HT-29 (cell line): Measurements from ENCODE around the gene IFIT2. TPM values are rescaled to one million over a fixed set of nuclear protein-coding genes. Genes with fewer than 3 reads are reported as not detected.
A peak's percentile ranks its signal among the peaks of the same experiment; 100 is the strongest.
"Not testable (repeated sequence)": the region's sequence is repeated elsewhere in the genome, so short reads cannot be mapped to it uniquely, and the experiment has no call there.

Source experiments
- DNase-seq: peaks from one replicate; pipeline ENCODE4 v3.0.0-alpha.2; 2015; ENCODE audit warnings: low spot score
- total RNA-seq: library from RNA; depleted of rRNA; stranded (reverse); fragments of >200 nt; shearing (Covaris generic); gene quantifications from 2 replicates; pipeline ENCODE4 v1.2.3, GENCODE V29; 2014; rRNA removed

IFIT2 gene
- total RNA-seq, result 1.7 and 4.0 TPM in 2 replicates

GRCh38 chr10:89301721-89302445 lies at the start of gene IFIT2:
TSS of gene IFIT2 (plus strand) at chr10:89302046. CDS start at chr10:89302124, 78 bp downstream.
- DNase-seq, result peak; percentile 50

- DNase-seq, result no peak
Observed at GRCh38 chr10:89252225-89252585, 49.6 kb upstream of the IFIT2 start.

GRCh38 chr10:89255091-89255579 lies 46.7 kb upstream of the IFIT2 start:
- DNase-seq, result not testable (repeated sequence)

DNA sequence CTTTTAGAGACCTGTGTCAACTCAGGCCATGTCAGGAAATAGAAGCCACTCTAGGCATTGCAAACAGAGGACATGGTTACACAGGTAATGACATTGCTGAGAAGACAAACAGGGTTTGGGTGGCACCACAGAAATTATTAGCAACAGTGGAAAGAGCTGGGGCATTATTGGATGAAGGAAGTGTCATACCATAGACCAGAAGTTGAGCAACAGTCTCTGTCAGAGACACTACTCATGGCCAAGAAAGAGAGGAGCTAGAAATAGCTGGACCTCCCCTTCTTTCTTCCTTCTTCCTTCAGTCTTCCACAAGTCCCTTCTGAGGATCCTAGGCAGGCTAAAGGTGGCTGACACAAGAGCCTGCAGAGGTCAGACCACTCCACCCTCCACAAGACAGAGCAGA lies 46.1 kb upstream of the IFIT2 start:
- DNase-seq, result no peak

GRCh38 chr10:89256340-89256739 lies 45.5 kb upstream of the IFIT2 start:
- no peak for DNase-seq

GRCh38 chr10:89256962-89257361 lies 44.9 kb upstream of the IFIT2 start:
- DNase-seq, result no peak

DNA sequence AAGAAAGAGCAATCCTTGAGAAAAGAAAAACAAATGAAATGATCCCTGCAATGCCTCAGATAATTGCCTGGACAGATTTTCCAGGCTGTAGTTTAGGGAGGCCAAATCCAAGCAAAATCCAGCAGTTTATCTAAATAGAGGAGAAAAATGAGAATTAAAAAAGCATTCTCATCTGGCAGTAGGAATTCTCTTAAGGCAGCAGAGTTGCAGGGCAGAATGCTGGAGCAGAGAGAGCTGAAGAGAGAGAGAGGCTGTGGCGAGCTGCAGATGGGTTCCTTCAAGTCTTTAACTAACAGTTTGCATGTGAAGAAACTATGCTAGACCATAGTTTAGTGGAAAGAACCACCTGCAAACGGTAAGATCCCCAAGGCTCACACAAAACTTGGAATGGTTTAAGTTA lies 44.3 kb upstream of the IFIT2 start:
- DNase-seq, result no peak

DNA sequence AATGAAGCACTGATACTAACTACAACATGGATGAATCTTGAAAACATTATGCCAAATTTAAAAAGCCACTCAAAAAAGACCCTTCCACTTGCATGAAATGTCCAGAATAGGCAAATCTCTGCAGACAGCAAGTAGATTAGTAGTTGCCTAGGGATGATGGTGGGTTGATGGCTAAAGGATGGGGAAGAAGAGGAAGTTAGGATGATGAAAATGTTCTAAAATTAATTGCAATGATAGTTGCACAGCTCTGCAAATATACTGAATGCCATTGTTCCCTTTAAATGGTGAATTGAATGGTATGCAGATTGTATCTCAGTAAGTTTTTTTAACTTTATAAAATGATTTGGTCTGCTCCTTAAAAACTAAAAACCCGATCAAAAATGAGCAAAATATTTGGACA lies 43.0 kb upstream of the IFIT2 start:
- DNase-seq, result no peak

DNA sequence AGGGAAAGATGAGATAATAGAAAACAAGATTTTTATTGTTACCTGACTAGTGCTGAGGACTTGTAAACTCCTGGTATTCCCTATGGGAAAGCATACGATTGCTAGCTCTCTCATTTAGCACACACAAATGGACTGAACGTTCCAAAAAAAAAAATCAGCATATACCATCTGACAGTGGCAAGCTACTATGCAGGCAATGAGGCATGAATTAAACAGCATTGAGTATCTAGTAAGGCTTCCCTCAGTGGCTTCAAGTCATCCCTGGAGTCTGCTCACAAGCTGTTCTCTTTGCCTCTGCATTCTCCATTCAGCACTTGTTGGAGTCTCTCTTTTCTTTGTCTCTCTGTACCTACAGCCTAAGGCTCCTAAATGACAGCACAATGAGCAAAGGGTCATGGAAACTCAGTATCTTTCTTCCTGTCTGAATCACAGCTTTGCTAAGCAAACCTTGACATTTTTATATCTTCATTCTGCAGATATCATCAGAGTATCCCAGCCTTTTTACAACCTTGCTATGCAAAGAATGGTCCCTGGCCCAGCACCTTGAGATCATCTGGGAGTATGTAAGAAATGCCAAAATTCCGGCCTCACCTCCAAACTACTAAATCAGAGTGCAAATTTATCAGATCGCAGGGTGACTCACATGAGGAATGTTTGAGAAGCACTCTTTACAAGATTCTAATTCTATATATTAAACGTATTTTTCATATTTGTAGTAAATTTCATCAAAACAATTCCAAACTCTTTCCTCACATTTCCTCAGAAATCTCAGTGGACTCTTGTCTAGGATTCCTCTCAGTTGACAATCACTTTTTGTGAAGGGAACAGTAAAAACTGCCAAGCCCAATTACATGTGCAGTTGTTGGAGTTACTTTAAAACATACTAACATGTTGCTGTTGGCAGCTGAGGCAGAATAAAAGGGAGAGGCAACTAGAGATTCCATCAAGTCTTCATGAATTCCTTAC lies 39.5 kb upstream of the IFIT2 start:
- DNase-seq, result no peak

DNA sequence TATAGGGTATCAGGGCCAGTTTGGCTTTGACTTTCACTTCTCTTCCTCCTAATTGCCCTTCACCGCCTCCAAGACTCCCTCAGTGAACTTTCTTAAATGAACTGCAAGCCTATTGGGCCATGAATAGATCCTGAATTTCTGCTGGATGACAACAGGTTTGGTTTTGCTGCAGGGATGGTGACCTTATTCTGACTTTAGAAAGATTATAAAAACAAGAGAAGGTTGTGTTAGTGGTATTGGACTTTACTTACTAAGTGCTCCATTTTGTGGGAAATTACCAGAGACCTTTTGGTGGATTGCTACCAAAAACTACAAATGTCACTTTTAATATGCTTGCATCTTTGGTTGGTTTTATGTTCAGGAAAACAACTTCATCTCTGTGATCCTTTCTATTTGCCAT lies 38.8 kb upstream of the IFIT2 start:
- DNase-seq, result no peak

GRCh38 chr10:89263531-89263930 lies 38.3 kb upstream of the IFIT2 start:
- no peak for DNase-seq

DNA sequence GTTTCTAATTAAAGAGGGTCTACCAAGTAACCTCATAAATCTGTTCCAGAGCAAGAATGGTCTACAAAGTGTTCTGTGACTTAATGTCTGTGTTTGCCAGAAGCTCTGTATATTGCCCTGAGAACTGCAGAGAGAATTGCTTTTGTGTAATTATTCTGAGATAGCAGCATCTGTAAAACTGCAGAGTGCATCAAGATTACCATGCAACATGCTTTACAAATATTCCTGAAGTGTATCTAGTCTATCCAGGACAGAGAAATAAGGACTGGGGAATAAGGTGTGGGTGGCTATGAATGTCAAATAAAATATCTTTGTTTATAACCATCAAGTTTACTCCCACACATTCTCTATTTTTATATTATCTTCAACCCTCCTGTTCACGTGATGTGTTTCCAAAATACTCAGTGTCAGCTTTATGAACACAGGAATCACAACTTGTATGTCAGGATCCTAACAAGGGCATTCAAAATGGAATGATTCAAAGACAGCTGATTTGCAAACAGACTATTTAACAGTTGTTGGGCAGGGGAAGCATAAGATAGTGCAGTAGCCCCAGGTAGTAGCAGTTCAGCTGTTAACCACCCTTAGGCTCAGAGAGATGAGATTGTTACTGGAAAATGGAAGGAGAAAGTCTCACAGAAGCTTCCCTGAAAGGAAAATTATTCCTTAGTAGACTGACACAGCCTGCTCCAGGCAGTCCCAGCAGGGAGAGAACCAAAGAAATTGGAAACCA lies 35.0 kb upstream of the IFIT2 start:
- DNase-seq, result no peak

DNA sequence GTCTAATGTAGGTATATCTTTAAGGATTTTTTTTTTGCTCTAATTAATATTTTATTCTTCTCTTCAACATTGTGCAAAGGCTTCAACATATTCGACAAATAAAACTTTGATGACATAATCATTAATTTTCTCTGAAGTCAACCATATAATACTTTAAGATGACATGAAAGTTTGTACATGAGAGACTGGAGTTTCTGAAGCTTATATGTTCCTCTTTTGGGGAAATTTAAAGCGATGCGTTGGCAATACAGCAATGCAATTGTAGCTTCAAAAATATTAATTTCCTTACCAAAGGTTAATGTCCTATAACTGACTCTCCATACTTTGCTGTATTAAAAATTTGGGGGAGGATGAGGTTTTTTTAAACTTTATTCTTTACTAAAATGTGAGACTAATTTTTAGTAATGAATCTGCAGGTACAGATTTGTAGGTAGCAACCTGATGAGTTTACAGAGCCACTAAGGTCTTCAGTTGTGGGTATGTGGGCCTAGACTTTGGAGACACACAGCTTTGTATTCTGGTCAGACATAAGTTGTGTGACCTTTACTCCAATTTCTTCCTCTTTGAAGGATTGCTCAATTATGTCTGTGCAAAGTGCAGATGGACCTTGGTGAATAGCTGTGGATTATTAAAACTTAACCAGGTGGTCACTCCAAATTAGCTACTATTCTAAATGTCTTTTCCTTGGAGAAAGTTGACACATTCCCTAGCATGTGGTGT lies 32.3 kb upstream of the IFIT2 start:
- no peak for DNase-seq

DNA sequence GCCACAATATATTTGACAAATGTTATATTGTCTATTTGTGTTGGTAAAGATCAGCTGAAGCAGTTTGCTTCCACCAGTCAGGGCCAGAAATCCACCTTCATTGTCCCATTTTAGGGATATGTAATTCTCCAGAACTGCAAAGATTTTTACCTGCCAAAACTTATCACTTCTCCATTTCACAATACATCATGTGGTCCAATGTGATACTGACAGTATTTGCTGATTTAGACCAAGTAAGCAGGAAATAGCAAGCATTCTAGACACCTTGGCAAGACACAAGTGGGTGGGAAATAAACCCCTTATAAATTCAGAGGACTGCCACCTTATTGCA lies 31.7 kb upstream of the IFIT2 start:
- no peak for DNase-seq

DNA sequence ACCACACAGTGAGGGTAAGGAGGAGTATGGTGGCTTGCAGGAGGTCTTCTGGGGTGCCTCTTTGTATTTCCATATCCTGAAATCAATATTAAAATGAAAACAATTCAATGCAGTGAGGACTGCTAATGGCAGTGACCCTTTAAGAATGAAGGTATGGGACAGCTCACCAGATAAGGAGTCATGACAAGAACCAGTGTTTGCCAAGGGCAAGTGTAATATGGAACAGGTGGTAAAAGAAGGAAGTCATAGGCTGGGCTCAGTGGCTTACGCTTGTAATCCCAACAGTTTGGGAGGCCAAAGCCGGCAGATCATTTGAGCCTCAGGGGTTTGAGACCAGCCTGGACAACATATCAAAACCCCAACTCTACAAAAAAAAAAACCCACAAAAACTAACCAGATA lies 30.3 kb upstream of the IFIT2 start:
- DNase-seq, result no peak

- DNase-seq, result no peak
Observed at GRCh38 chr10:89273680-89274079, 28.2 kb upstream of the IFIT2 start.

- no peak for DNase-seq
Observed at GRCh38 chr10:89274928-89275327, 26.9 kb upstream of the IFIT2 start.

DNA sequence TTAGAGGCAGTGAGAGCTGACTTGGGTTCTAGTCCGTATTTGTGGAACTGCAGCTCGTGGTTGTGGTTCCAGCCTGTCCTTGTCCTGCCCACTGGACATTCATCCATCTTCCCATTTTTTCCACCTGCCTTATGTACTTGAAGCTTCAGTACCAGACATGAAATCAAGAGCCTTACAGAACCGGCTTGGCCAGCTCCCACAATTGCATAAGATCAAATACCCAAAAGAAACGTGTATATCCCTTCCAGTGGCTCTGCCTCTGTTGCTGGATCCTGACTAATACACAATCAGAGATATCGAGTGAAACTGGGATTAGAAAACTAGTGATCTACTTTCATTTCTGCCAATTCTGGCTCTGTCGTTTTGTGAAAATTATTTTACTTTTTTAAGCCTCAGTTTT lies 26.5 kb upstream of the IFIT2 start:
- DNase-seq, result peak; percentile 51

DNA sequence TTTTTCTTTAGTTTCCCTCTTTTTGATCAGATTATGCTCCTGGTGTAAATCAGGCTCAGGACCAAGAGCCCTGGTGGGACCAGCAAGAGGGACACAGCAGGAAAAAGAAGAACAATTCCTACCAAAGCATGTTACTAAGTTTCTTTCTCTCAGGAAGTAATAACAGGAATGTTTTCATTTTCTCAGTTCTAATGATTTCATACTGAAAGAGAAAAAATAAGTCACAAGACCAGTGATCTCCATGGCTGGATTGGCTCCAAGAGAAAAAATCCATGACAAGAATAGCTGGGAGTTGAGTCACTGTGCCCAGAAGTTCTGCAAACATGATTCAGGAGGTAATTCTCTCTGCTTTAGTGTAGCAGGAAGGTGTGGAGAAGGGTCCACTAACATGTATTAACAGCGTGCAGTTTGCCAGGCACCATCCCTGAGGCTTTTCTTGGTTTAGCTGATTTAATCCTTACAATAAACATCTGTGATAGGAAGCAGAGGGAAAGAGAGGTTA lies 23.8 kb upstream of the IFIT2 start:
- peak; percentile 83 for DNase-seq

DNA sequence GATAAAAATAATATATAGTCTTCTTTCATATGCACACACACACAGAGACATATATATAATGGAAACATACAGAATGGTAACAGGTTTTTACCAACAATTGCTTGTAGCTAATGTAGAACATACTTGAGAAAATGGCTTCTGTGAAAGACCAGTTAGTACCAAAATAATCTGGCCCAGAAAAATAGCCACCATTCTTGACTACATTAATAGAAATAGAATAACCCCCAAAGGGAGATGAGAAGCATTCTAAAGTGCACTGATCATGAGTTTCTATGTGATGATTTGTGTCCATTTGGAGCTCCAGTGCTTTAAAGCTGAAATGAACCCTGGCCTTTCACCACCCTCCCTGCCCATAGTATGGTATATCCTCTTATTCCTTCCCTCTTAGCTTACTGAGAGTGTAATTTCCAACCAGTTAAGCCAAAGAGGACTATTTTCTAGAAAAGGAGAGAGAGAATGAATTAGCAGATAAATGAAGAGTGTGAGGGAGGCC lies 22.9 kb upstream of the IFIT2 start:
- no peak for DNase-seq

DNA sequence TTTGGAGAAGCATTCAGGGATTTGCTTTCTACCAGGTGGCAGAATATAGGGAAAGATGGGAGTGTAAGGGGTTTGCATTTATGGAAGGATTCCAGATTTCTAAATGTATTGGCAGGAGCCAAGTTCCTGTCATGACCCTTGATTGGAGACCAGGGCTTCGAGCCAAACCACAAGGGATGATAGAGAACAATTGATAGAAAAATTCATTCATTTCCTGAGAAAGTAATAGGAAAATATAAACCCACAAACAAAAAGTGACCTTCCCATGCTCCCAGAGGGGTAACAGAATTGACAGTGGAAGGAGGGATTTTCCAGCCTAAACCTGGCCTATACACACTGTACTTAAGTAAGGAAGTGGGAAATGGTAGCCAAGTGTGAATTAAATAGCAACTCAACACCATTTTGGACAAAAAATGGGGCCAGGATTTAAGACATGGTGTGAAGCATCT lies 22.4 kb upstream of the IFIT2 start:
- DNase-seq, result peak; percentile 16
